Adipocyte (in vitro differentiated cells): ENCODE measurements around the gene CLP1.
"Not testable (repeated sequence)": the region's sequence is repeated elsewhere in the genome, so short reads cannot be mapped to it uniquely, and the experiment has no call there.

ENCODE experiments used
- DNase-seq: peaks from one replicate; pipeline ENCODE4 v3.0.0-alpha.2; 2015; ENCODE audit warnings: low read depth
- H3K27me3 ChIP-seq: replicated peaks from 2 replicates; pipeline ENCODE4 v1.7.0; 2013; ENCODE audit warnings: mild to moderate bottlenecking, low read length, moderate library complexity; ENCODE audit not compliant: control insufficient read depth, insufficient read depth
- H3K36me3 ChIP-seq: 2 replicates; pipeline ENCODE4 v1.7.0; 2013; ENCODE audit warnings: low read length, mild to moderate bottlenecking, moderate library complexity; ENCODE audit not compliant: control insufficient read depth, insufficient read depth, severe bottlenecking
- H3K4me1 ChIP-seq: 2 replicates; pipeline ENCODE4 v1.7.0; 2013; ENCODE audit warnings: mild to moderate bottlenecking, low read length, moderate library complexity; ENCODE audit not compliant: control insufficient read depth, insufficient read depth
- H3K4me3 ChIP-seq: 2 replicates; pipeline ENCODE4 v1.7.0; 2013; ENCODE audit warnings: mild to moderate bottlenecking, low read length, moderate library complexity
- H3K9ac ChIP-seq: 2 replicates; pipeline ENCODE4 v1.7.0; 2013; ENCODE audit warnings: mild to moderate bottlenecking, low read length, moderate library complexity
- H3K9me3 ChIP-seq: 2 replicates; pipeline ENCODE4 v1.7.0; 2013; ENCODE audit warnings: mild to moderate bottlenecking, low read length, moderate library complexity; ENCODE audit not compliant: control insufficient read depth

The CLP1 gene

DNA sequence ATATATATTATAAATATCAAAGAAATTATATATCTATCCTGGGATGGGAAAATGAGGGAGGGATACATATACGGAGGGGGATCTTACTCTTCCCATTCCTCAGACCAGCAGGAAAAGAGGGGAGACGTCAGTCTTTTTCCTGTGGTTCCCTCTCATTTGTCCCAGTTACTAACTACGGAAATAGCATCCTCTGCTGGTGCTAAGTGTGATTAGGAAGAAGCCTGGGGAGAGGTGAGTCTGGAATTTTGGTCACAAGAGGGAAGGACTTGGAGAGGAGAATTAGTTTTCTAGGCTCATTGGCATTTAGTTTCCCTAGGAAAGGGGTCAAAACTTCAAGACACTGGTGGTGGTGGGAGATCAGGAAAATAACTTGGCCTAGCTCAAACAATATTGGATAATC, 42.9 kb downstream of the CLP1 start:
- Histone ChIP-seq H3K4me1 (peaks cover 16% of the 10 kb centered on the region), H3K36me3 (peaks cover 83% of the 10 kb centered on the region)

DNA sequence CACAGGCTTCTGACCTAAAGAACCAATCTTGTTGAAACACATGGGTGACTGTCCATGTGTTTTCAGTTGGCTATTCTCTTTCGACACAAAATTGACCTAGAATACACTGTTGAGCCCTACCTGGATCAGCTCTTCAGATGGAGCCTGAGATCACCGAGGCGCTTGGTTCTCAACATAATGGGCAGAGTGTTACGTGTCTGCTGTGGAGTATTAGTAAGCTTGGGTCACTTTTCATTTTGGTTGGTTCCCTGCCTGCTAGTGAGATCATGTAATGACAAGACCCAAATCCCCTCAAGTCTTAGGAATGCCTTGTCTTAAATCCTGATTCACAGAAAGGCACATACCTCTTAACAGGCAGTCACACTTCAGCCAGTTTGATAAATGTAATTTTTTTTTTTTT, 45.8 kb downstream of the CLP1 start:
- Histone ChIP-seq H3K36me3 (peaks cover 61% of the 10 kb centered on the region), H3K4me1 (peaks cover 16% of the 10 kb centered on the region), H3K27me3 (no peaks in the 10 kb centered on the region), H3K9me3 (no peaks in the 10 kb centered on the region), H3K4me3 (no peak overlapping the region), H3K9ac (no peak overlapping the region)
- no peak for DNase-seq

More for the DNA sequence above, 42.9 kb downstream of the CLP1 start:
- Histone ChIP-seq H3K27me3 (no peaks in the 10 kb centered on the region), H3K9me3 (no peaks in the 10 kb centered on the region), H3K4me3 (no peak overlapping the region), H3K9ac (no peak overlapping the region)
- no peak for DNase-seq

GRCh38 chr11:57704932-57705331, 47.4 kb downstream of the CLP1 start:
- Histone ChIP-seq H3K27me3 (no peaks in the 10 kb centered on the region), H3K4me3 (no peak overlapping the region), H3K4me1 (peaks cover 16% of the 10 kb centered on the region), H3K9me3 (no peaks in the 10 kb centered on the region), H3K9ac (no peak overlapping the region), H3K36me3 (peaks cover 45% of the 10 kb centered on the region)
- no peak for DNase-seq

DNA sequence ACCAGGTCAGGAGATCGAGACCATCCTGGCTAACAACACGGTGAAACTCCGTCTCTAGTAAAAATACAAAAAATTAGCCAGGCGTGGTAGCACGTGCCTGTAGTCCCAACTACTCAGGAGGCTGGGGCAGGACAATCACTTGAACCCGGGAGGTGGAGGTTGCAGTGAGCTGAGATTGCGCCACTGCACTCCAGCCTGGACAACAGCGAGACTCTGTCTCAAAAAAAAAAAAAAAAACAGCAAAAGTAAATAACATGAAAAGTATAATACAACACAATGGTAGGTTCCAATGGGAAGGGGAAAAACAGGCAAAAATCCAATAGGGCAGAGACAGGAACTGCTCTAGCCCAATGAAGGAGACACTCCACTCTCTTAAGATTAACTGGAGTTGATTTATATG, 47.9 kb downstream of the CLP1 start:
- H3K27me3 ChIP-seq, DNase-seq, H3K9ac ChIP-seq, H3K4me3 ChIP-seq, H3K9me3 ChIP-seq: not testable (repeated sequence)
- Histone ChIP-seq H3K4me1 (peaks cover 16% of the 10 kb centered on the region), H3K36me3 (peaks cover 41% of the 10 kb centered on the region)

- H3K9me3 ChIP-seq = no peaks in the 10 kb centered on the region
- H3K4me3 ChIP-seq = no peak overlapping the region
- H3K36me3 ChIP-seq = peaks cover 5% of the 10 kb centered on the region
- no peaks in the 10 kb centered on the region for H3K27me3 ChIP-seq
- DNase-seq = peak; percentile 9
- no peak overlapping the region for H3K9ac ChIP-seq
- peaks cover 23% of the 10 kb centered on the region for H3K4me1 ChIP-seq
Measured at GRCh38 chr11:57709802-57710367, 52.3 kb downstream of the CLP1 start.
